ENCODE measurements around the gene PHACTR1.

GRCh38 chr6:12776291-12776690 is 59.7 kb downstream of the PHACTR1 start:
- TF ChIP-seq POLR2A (IDR thresholded peaks at IDR 0.05) (no peak), CTCF (IDR thresholded peaks at IDR 0.05) (no peak), POLR2AphosphoS5 (IDR thresholded peaks at IDR 0.05; ENCODE audit: insufficient read depth in 1 of 2, low read depth in 1 of 2) (no peak)
